CD4-positive, alpha-beta T cell treated with Interleukin-6 for 4 hours (primary cell): ENCODE results near the gene TCF19.
"Not testable (repeated sequence)": the region's sequence is repeated elsewhere in the genome, so short reads cannot be mapped to it uniquely, and the experiment has no call there.

ENCODE experiments used
- DNase-seq: peaks from one replicate; pipeline ENCODE4 v3.0.0-alpha.2; 2020; ENCODE audit warnings: mixed read lengths

The TCF19 gene

GRCh38 chr6:31183859-31184258, 25.5 kb downstream of the TCF19 start:
- DNase-seq: not testable (repeated sequence)

- DNase-seq: not testable (repeated sequence)
Measured at GRCh38 chr6:31185695-31186051, 27.3 kb downstream of the TCF19 start.

GRCh38 chr6:31186052-31186734, 27.8 kb downstream of the TCF19 start:
- DNase-seq: no peak

- no peak for DNase-seq
Measured at GRCh38 chr6:31187780-31188194, 29.4 kb downstream of the TCF19 start.

GRCh38 chr6:31189223-31189622, 30.8 kb downstream of the TCF19 start:
- not testable (repeated sequence) for DNase-seq

GRCh38 chr6:31190488-31190887, 32.1 kb downstream of the TCF19 start:
- DNase-seq: no peak

- DNase-seq: peak; percentile 66
Measured at GRCh38 chr6:31192431-31193105, 34.2 kb downstream of the TCF19 start.

- DNase-seq: no peak
Measured at GRCh38 chr6:31193206-31193605, 34.8 kb downstream of the TCF19 start.

- no peak for DNase-seq
Measured at GRCh38 chr6:31194061-31194834, 35.9 kb downstream of the TCF19 start.

- not testable (repeated sequence) for DNase-seq
Measured at GRCh38 chr6:31195308-31195979, 37.1 kb downstream of the TCF19 start.

GRCh38 chr6:31196251-31197022, 38.0 kb downstream of the TCF19 start:
- not testable (repeated sequence) for DNase-seq

GRCh38 chr6:31197559-31198305, 39.3 kb downstream of the TCF19 start:
- peak; percentile 93 for DNase-seq

- not testable (repeated sequence) for DNase-seq
Measured at GRCh38 chr6:31199105-31199452, 40.7 kb downstream of the TCF19 start.

GRCh38 chr6:31202259-31203166, 44.1 kb downstream of the TCF19 start:
- peak; percentile 45 for DNase-seq

- DNase-seq: peak; percentile 54
Measured at GRCh38 chr6:31203345-31203979, 45.1 kb downstream of the TCF19 start.

GRCh38 chr6:31204751-31205145, 46.4 kb downstream of the TCF19 start:
- no peak for DNase-seq

GRCh38 chr6:31205638-31206037, 47.2 kb downstream of the TCF19 start:
- DNase-seq: no peak

GRCh38 chr6:31208506-31208905, 50.1 kb downstream of the TCF19 start:
- no peak for DNase-seq

- no peak for DNase-seq
Measured at GRCh38 chr6:31209137-31209536, 50.7 kb downstream of the TCF19 start.

GRCh38 chr6:31210123-31210522, 51.7 kb downstream of the TCF19 start:
- no peak for DNase-seq
